AG04450 (cell line): ENCODE results near the gene RPS27. TPM values are rescaled to one million over a fixed set of nuclear protein-coding genes. Genes with fewer than 3 reads are reported as not detected.

Experiments used
- CTCF ChIA-PET: fragments of 300-600, 350-600 bp; formaldehyde crosslinking; extraction: SDS; loops from one replicate; lab custom pipeline; 2022; ENCODE audit warnings: antibody characterized with exemption, inconsistent platforms; lab: Charles Lee
- POLR2A ChIA-PET: fragments of 350-600 bp; formaldehyde crosslinking; extraction: SDS; loops from one replicate; lab custom pipeline; 2021; ENCODE audit warnings: antibody characterized with exemption, inconsistent platforms; lab: Yijun Ruan, JAX
- DNase-seq: peaks from one replicate; pipeline ENCODE4 v3.0.0-alpha.2; 2011; ENCODE audit warnings: low read depth, low spot score
- H3K27ac ChIP-seq: one replicate; pipeline ENCODE4 v1.5.1; 2012; ENCODE audit warnings: low read depth, low read length, control low read depth
- H3K27me3 ChIP-seq: one replicate; pipeline ENCODE4 v1.6.0; 2012; ENCODE audit warnings: low read length; ENCODE audit not compliant: control insufficient read depth, insufficient read depth
- H3K4me3 ChIP-seq: 2 replicates; pipeline ENCODE4 v1.5.1; 2011; ENCODE audit warnings: mild to moderate bottlenecking, low read depth, low read length, control low read depth
- H3K9me3 ChIP-seq: 2 replicates; pipeline ENCODE4 v1.5.1; 2012; ENCODE audit warnings: low read length; ENCODE audit not compliant: control insufficient read depth, insufficient read depth
- CTCF ChIP-seq: IDR thresholded peaks from 2 replicates; pipeline ENCODE4 v1.5.1; 2011; ENCODE audit warnings: low read depth, low read length, control low read depth, inconsistent platforms
- polyA minus RNA-seq: library from RNA; depleted of rRNA, polyadenylated mRNA; stranded (reverse); fragments of >200 nt; gene quantifications from 2 replicates; pipeline ENCODE4 v1.2.3, GENCODE V29; 2011; rRNA and poly(A)+ RNA removed
- polyA plus RNA-seq: library from polyadenylated mRNA; depleted of rRNA; stranded (reverse); fragments of >200 nt; gene quantifications from 2 replicates; pipeline ENCODE4 v1.2.3, GENCODE V29; 2011; rRNA removed

RPS27 gene
- polyA plus RNA-seq (6,731 and 8,507 TPM in 2 replicates), polyA minus RNA-seq (380 and 444 TPM in 2 replicates)

GRCh38 chr1:153990468-153991150, at the start of gene RPS27:
RPS27 (plus strand) TSS chr1:153990762; CDS start chr1:153990797, 35 bp downstream.
- Histone ChIP-seq H3K27ac (peak within 1 kb of the TSS; percentile 83), H3K4me3 (peak within 1 kb of the TSS; percentile 88), H3K9me3 (no peaks in the 10 kb centered on the region; the same call in 1 of the 2 replicates), H3K27me3 (no peaks in the 10 kb centered on the region)
- ChIA-PET CTCF (interaction anchor here (1.5 kb wide), 1 partner anchor 23 kb away, joined by 5 read pairs; the partner anchor contains the start of gene CREB3L4), POLR2A (interaction anchor here (0.5 to 2.3 kb wide), 49 partner anchors 9 to 456 kb away, joined by 3 to 35 read pairs (median 5); partner anchors contain the start of genes CREB3L4, CRTC2, DENND4B and INTS3)
- no peak for TF ChIP-seq CTCF
- peak; percentile 96 for DNase-seq

- ChIA-PET POLR2A (interaction anchor here (0.7 kb wide), 1 partner anchor 299 kb away, joined by 3 read pairs; no protein-coding TSS in a partner anchor), CTCF (no interaction called here)
- H3K27me3 ChIP-seq = no peaks in the 10 kb centered on the region
Measured at GRCh38 chr1:153941826-153942725, 48.5 kb upstream of the RPS27 start.

GRCh38 chr1:153942766-153943549, 47.6 kb upstream of the RPS27 start:
- TF ChIP-seq CTCF = no peak
- H3K9me3 ChIP-seq = no peaks in the 10 kb centered on the region; the same call in 1 of the 2 replicates
- ChIA-PET CTCF (no interaction called here), POLR2A (interaction anchor here (0.7 kb wide), 1 partner anchor 298 kb away, joined by 3 read pairs; no protein-coding TSS in a partner anchor)
- no peak for DNase-seq
- H3K4me3 ChIP-seq = no peak overlapping the region
- H3K27ac ChIP-seq = no peak overlapping the region
- no peaks in the 10 kb centered on the region for H3K27me3 ChIP-seq

More at GRCh38 chr1:153941826-153942725, 48.5 kb upstream of the RPS27 start:
- no peak for TF ChIP-seq CTCF
- Histone ChIP-seq H3K27ac (no peak overlapping the region), H3K4me3 (no peak overlapping the region), H3K9me3 (no peaks in the 10 kb centered on the region; the same call in 1 of the 2 replicates)
- no peak for DNase-seq

- Histone ChIP-seq H3K4me3 (no peak overlapping the region), H3K27ac (no peak overlapping the region), H3K9me3 (no peaks in the 10 kb centered on the region; the same call in 1 of the 2 replicates), H3K27me3 (no peaks in the 10 kb centered on the region)
- POLR2A ChIA-PET = interaction anchor here (0.7 to 2.6 kb wide), 6 partner anchors 12 to 217 kb away, joined by 3 to 11 read pairs (median 6); partner anchors contain the start of genes CREB3L4, RPS27 and SLC39A1
- CTCF ChIA-PET = interaction anchor here (1.3 to 3.8 kb wide), 3 partner anchors 42 to 146 kb away, joined by 3 to 19 read pairs (median 6); partner anchors contain the start of gene RAB13
- no peak for TF ChIP-seq CTCF
- no peak for DNase-seq
Measured at GRCh38 chr1:153944005-153944826, 46.3 kb upstream of the RPS27 start.
